Esophagus muscularis mucosa (tissue), 4 donors: ENCODE data around the gene SH3BGRL. TPM values are rescaled to one million over a fixed set of nuclear protein-coding genes. Genes with fewer than 3 reads are reported as not detected.

Experiments
- DNase-seq: peaks from one replicate; pipeline ENCODE4 v3.0.0-alpha.2; 2017; ENCODE audit errors: extremely low spot score
- H3K27ac ChIP-seq, 4 donors: fragments of 200-600 bp; sonication (generic); replicated peaks in 1 of 4; 1 replicate in 3 of 4; 2 replicates in 1 of 4; pipeline ENCODE4 v1.5.1; 2016 to 2019; ENCODE audit warnings: mild to moderate bottlenecking in 1 of 4
- H3K27me3 ChIP-seq, 4 donors: fragments of 200-600 bp; sonication (generic); one replicate each; pipeline versions ENCODE4 v1.5.1 to v1.6.0; 2016 to 2019
- H3K36me3 ChIP-seq, 4 donors: fragments of 200-600 bp; sonication (generic); one replicate each; pipeline ENCODE4 v1.5.1; 2016 to 2019
- H3K4me1 ChIP-seq, 4 donors: fragments of 200-600 bp; sonication (generic); one replicate each; pipeline ENCODE4 v1.5.1; 2016 to 2019
- H3K4me3 ChIP-seq, 4 donors: fragments of 200-600 bp; sonication (generic); 1 replicate in 2 of 4; 2 replicates in 2 of 4; pipeline ENCODE4 v1.5.1; 2016 to 2019; ENCODE audit warnings: mild to moderate bottlenecking in 4 of 4, moderate library complexity in 1 of 4
- H3K9me3 ChIP-seq, 4 donors: fragments of 200-600 bp; sonication (generic); 1 replicate in 3 of 4; 2 replicates in 1 of 4; pipeline ENCODE4 v1.5.1; 2016 to 2019
- CTCF ChIP-seq, 3 experiments: fragments of 200-600 bp in 2 of 3; fragments of 450-650 bp in 1 of 3; sonication (generic) in 2 of 3; IDR thresholded peaks; one replicate each; pipeline ENCODE4 v1.5.1; 2017 to 2019; ENCODE audit warnings: antibody characterized with exemption in 3 of 3, mild to moderate bottlenecking in 2 of 3, moderate library complexity in 1 of 3
- EP300 ChIP-seq: sonication (generic); formaldehyde crosslinking; IDR thresholded peaks from one replicate; pipeline ENCODE4 v1.6.1; 2017; ENCODE audit warnings: antibody characterized with exemption
- POLR2A ChIP-seq: fragments of 450-650 bp; IDR thresholded peaks from one replicate; pipeline ENCODE4 v1.6.1; 2017; ENCODE audit warnings: antibody characterized with exemption, moderate library complexity, mild to moderate bottlenecking, low read depth
- POLR2AphosphoS5 ChIP-seq, 2 donors: sonication (generic); formaldehyde crosslinking; IDR thresholded peaks; one replicate each; pipeline ENCODE4 v1.6.1; 2017; ENCODE audit warnings: antibody characterized with exemption in 2 of 2
- WGBS: methylation state at CpG from one replicate; pipeline ENCODE4 v1.1.5; 2018; 5-methylcytosine and 5-hydroxymethylcytosine counted together
- intact Hi-C: fragments of 100-400 bp; cut with DNase I; formaldehyde crosslinking; loops from one replicate; pipeline ENCODE4 v1.15.1; 2023
- total RNA-seq, 4 donors: library from RNA; depleted of rRNA; stranded (reverse); fragments of >200 nt; gene quantifications; one replicate each; pipeline versions ENCODE4 v1.1.0 to v1.2.1, GENCODE V29; 2016

SH3BGRL gene
- total RNA-seq, 4 donors from 2014 or later, result 251 to 338 (median 290) TPM

DNA sequence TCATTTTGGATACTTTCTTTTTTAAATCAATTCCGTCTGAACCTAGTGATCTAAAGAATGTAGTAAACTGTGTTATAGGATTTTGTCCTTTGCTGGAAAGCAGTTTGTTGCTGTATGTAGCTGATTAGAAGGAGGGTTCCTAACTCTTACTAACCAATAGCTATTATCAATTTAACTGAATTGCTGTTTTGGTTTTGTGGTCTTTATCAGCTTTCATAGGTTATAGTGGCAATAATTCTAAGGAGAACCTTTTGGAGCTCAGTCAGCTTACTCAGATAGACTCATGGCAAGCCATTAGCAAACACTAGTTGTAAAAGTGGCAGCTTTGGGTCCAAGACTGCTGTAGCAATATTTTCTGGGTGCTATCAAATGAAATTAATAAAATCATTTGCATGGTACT is 29.6 kb downstream of the SH3BGRL start:
- no peak overlapping the region for H3K27ac ChIP-seq
- H3K4me1 ChIP-seq, result peaks cover 0 to 11% (median 6%) of the 10 kb centered on the region in 4 donors
- H3K9me3 ChIP-seq, result no peaks in the 10 kb centered on the region
- 57% methylated on average over 1 of the region's 1 CpG for WGBS
- TF ChIP-seq CTCF (IDR thresholded peaks at IDR 0.05) (no peak), EP300 (no peak), POLR2AphosphoS5 (IDR thresholded peaks at IDR 0.05) (no peak), POLR2A (no peak)
- no peak for DNase-seq
- no peaks in the 10 kb centered on the region for H3K27me3 ChIP-seq
- H3K36me3 ChIP-seq, result no peaks in the 10 kb centered on the region
- intact Hi-C loops, result no loop called here
- H3K4me3 ChIP-seq, result no peak overlapping the region

DNA sequence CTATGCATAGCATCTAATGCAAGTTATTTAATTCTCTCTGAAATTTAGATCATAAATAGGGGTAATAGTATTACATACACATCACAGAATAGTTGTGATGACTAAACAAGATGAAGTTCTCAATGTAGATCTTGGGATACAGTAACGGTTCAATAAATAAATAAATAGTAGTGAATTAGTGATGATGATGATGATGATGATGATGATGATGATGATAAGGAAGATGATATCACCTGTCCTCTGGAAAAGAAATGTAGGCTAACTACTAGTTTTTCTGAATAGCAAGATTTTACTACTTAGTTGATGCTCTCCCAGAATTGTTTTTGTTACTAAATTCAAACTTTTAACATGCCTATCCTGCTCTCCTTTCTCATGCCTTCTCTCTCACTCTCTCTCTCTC is 30.3 kb downstream of the SH3BGRL start:
- no peaks in the 10 kb centered on the region for H3K27me3 ChIP-seq
- intact Hi-C loops, result no loop called here
- TF ChIP-seq POLR2A (no peak), CTCF (IDR thresholded peaks at IDR 0.05) (no peak), EP300 (no peak), POLR2AphosphoS5 (IDR thresholded peaks at IDR 0.05) (no peak)
- peaks cover 0 to 8% (median 6%) of the 10 kb centered on the region in 4 donors for H3K4me1 ChIP-seq
- no peaks in the 10 kb centered on the region for H3K9me3 ChIP-seq
- H3K4me3 ChIP-seq, result no peak overlapping the region
- H3K36me3 ChIP-seq, result no peaks in the 10 kb centered on the region
- 81% methylated on average over 1 of the region's 1 CpG for WGBS
- no peak for DNase-seq
- H3K27ac ChIP-seq, result no peak overlapping the region

GRCh38 chrX:81237516-81237915 is 35.6 kb downstream of the SH3BGRL start:
- Histone ChIP-seq H3K27ac (no peak overlapping the region), H3K27me3 (no peaks in the 10 kb centered on the region), H3K4me3 (no peak overlapping the region), H3K4me1 (peaks cover 0 to 8% (median 2%) of the 10 kb centered on the region in 4 donors), H3K9me3 (no peaks in the 10 kb centered on the region), H3K36me3 (peaks cover 0 to 4% (median 2%) of the 10 kb centered on the region in 4 donors)
- intact Hi-C loops, result no loop called here
- no peak for DNase-seq
- TF ChIP-seq POLR2A, result no peak
- WGBS, result 71% methylated on average over 1 of the region's 1 CpG

DNA sequence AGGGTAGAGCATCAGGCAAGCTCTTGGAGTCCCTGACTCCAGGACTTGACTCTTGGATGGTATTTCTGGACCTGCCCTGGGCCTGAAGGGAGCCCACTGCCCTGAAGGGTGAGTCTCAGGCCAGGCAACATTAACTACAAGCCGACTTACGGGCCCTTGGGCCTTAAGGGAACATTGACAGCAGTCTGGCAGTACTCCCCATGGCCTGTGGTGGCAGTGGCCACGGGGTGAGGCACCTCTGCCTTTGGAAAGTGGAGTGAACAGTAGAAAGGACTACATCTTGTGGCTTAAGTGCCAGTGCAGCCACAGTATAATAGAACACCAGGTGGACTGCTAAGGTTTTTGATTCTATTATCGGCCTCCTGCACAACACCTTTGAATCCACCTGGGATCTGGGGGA is 36.3 kb downstream of the SH3BGRL start:
- Histone ChIP-seq H3K27me3 (no peaks in the 10 kb centered on the region), H3K36me3 (peaks cover 0 to 4% (median 2%) of the 10 kb centered on the region in 4 donors), H3K4me1 (peaks cover 0 to 8% (median 2%) of the 10 kb centered on the region in 4 donors), H3K9me3 (no peaks in the 10 kb centered on the region), H3K27ac (no peak overlapping the region), H3K4me3 (no peak overlapping the region)
- DNase-seq, result no peak
- WGBS, result 78% methylated on average over 4 of the region's 4 CpGs
- intact Hi-C loops, result no loop called here
- no peak for TF ChIP-seq POLR2A
- TF ChIP-seq POLR2AphosphoS5 (IDR thresholded peaks at IDR 0.05), result no peak
- TF ChIP-seq EP300, result no peak
- TF ChIP-seq CTCF (IDR thresholded peaks at IDR 0.05), result no peak

GRCh38 chrX:81240701-81241331 is 38.9 kb downstream of the SH3BGRL start:
- Histone ChIP-seq H3K4me1 (peaks cover 0 to 8% (median 2%) of the 10 kb centered on the region in 4 donors), H3K9me3 (no peaks in the 10 kb centered on the region), H3K27ac (no peak overlapping the region), H3K4me3 (no peak overlapping the region), H3K27me3 (no peaks in the 10 kb centered on the region), H3K36me3 (peaks cover 0 to 4% (median 2%) of the 10 kb centered on the region in 4 donors)
- no peak for DNase-seq
- 75% methylated on average over 1 of the region's 4 CpGs for WGBS
- TF ChIP-seq POLR2AphosphoS5 (IDR thresholded peaks at IDR 0.05) (no peak), CTCF (IDR thresholded peaks at IDR 0.05) (no peak), POLR2A (no peak)
- intact Hi-C loops, result no loop called here
